HG02678 (cell line): ENCODE data around the gene CYBC1.

Experiments used
- ATAC-seq: cut with Tn5 transposase; IDR thresholded peaks from one replicate; pipeline ENCODE4 v1.9.1; 2021; ENCODE audit warnings: mild to moderate bottlenecking, moderate library complexity; ENCODE audit not compliant: unreplicated experiment

Gene CYBC1

DNA sequence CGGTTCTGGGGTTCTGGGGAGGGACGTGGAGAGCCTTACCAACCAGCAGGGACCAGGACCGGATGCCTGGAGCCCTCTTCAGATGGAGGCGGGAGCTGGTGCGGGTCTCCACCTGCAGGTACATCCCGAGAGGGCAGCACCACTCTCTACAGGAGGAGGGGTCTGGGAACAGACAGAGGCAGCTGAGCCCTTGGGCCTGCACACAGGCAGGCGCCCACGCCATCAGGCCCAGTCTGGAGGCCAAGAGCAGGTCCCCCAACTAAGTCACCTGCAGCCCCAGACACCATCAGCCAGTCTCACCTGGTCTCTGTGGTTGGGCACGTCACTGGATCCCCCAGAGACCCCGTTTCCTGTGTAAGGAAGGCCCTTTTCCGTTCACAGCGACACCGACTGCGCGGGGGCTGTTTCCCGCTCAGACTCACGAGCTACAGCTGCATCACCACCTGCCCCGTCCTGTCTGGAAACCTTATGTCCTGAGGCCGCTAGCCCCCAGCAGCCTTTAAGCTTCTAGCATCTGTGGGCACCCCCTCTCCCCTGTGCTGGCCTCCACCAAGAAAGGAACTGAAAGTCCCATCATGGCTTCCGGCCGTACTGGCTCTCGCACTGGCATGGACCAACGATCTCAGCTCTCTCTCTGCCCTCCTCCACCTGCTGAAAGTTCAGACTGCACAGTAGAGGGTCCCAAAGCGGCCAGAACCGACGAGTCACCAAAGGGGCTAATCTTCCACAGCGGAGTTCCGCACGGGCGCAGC, 1.2 kb downstream of the CYBC1 start:
- peak; percentile 48 for ATAC-seq

DNA sequence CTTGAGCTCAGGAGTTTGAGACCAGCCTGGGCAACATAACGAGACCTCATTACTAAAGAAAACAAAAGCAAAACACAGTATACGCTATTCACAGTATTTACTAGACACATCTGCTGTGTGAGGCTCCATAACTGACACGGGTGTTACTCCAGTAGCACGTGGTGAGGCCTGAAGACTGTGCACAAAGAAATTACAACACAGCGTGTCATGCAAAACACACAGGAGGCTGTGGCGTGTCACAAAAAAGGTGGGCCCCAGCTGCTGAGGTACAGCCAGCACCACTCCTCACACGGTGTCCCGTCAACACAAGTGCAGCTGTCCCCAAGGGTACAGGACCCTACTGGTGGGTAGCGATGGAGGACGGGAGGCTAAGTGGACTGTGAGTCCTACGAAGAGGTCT, 2.7 kb downstream of the CYBC1 start:
- ATAC-seq, result no peak

DNA sequence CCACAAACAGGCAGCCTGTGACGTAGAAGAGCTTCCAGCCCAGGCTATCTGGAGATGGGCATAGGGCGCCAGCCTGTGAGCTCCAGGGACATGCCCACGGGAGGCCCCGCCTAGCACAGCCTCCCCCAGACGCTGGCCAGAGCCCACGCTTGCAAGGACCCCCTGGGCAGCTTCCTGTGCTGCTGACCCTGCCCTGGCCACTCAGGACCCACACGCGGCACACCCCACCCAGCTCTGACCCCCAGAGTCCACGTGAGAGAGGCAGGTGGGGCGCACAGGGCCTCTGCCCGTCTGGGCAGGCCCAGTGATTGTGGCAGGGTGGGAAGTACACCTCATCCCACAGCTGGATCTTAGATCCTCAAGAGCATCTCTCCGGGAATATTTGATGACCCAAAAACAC, 3.9 kb downstream of the CYBC1 start:
- ATAC-seq, result no peak

DNA sequence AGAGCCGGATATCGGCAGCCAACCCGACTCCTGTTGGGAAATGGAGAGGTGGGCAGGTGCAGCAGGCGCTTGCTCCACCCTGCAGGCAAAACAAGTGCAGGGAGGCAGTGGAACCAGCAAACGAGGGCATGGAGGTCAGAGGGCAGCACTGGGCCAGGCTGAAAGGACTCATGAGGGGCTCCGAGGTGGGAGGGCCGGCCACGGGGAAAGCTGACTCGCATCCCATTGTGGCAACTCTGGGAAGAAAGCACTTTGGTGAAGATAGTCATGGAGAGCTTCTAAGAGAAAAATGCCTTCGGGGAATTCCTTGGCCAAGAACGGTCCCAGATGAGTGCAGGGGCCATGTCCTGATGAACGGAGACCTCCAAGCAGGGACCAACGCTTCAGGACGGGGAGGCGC, 4.4 kb downstream of the CYBC1 start:
- ATAC-seq, result no peak

DNA sequence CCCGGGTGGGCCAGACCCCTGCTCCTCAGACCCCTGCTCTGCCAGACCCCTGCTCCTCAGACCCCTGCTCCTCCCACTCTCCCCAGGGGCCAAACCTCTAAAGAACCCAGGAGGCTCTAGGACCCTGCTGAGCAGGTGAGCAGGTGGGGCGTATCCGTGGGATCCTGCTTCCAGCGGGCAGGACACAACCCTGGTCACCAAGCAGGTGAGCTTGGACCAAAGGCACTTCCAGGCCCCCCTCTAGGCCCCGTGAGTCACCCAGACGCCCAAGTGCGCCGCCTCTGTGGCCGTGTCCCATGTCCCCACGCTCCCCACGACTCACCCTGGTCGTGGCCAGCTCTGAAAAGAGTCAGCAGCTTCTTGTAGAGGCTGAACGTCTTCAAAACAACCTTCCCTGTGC, 5.0 kb downstream of the CYBC1 start:
- no peak for ATAC-seq

DNA sequence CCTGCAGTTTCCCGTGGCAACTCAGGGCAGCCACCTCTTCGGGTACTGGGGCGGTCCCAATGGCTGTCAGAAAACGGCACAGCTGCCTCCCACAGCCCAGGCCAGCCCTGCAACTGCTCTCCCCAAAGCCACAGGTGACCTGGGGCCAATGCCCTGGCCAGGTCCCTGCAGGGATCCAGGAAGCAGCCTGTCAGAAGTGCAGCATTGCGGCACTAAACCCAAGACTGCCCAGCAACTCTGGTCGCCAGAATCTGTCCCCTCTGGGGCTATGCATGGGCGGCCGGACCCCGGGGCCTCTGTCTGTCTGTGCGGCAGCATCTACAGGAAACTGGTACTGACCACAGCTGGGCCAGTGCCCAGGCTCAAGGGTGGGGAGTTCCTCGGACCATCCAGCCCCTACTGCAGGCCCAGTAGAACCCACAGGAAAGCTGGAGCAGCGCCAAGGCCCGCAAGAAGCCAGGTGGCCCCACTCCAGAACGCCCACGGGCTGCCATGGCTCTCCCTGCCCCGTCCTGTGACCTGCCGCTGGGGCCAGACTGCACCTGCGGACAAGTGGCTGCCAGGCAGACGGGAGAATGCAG, 5.5 kb downstream of the CYBC1 start:
- no peak for ATAC-seq

DNA sequence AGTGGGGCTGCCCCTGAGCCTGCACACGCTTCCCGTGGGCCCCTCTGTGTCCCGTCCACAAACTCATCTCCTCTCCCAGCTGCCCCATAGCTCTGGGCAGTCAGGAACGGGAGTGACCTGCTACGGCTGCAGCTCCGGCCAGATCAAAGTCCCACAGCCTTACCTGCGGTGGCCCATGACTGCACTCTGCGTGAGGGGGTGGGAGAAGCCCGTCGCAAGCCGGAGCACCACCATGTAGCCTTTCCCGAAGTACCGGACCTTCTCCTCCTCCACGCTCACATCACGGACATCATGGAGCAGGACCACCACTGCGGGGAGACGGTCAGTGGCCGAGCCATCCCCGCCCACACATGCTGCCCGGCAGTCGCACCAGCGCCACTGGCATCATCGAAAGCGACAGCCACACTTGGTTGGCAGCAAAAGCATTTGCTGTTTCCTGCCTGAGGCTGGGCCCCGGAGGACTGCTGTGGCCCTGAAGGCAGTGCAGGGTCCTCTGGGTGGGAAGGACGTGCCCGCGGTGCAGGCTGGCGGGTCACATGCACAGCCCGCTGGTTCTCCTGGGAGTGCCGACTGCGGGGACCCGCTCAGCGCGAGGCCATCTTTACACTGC, 6.2 kb downstream of the CYBC1 start:
- ATAC-seq, result no peak

DNA sequence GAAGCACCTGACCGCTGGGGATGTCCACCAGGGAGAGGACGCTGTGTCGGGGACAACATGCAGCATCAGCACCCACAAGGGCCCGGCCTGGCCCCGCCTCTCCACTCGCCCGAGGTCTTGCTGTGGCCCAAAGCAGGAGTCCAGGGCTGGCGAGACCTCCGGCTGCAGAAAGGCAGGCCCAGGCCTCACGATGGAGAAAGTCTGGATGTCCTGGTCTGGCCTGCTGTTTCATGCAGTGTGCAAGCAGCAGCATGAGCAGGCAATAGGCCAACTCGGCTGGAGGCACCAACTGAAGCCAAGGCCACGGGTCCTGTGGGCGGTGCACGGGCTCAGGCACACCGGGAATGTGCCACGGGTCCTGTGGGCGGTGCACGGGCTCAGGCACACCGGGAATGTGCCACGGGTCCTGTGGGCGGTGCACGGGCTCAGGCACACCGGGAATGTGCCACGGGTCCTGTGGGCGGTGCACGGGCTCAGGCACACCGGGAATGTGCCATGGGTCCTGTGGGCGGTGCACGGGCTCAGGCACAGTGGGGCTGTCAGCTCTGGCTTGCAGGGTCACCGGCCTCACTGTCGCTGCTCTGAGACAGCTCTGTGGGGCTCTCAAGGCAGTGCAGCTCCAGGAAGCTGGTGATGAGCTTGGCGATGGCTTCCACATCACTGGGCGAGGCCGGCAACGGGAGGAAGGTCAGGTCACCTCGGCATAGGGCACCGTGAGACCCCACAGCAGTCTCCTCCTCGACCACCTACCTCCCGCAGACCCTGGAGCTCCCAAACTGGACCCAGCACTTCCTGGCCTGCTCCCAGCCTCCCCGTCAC, 6.9 kb downstream of the CYBC1 start:
- no peak for ATAC-seq

DNA sequence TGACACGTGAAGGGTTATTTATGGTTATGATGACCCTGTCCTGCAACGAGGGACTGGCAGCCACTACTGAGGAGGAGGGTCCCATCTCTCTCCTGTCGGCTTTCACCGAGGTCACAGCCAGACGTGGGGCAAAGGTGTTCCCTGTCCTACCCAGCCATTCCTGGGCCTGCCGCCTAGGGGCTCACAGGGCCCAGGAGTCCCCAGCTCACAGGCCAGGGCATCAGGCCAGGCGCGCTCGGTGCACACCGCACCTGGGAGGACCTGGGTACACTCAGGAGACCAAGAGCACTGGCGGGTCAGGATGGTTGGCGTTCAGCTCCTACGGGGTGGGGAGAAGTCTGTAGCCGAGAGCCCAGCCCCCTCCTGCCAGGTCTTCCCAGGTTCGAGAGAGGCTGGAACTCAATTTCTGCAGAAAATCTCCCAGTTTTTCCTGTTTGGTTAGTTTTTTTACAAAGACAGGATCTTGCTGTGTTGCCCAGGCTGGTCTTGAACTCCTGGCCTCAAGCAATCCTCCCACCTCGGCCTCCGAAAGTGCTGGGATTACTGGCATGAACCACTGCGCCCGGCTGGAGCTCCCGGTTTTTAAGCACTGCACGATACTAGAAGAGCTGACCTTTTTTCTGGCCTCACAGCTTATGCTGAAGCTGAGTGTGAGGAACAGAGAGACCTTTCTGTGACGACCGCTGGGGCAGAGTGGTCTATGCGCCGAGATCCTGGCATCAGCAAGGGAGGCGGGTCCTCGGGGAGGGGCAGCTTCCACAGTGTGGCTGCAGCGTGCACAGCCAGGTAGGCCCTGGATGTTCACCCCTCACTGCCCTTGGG, 7.7 kb downstream of the CYBC1 start:
- ATAC-seq, result no peak

DNA sequence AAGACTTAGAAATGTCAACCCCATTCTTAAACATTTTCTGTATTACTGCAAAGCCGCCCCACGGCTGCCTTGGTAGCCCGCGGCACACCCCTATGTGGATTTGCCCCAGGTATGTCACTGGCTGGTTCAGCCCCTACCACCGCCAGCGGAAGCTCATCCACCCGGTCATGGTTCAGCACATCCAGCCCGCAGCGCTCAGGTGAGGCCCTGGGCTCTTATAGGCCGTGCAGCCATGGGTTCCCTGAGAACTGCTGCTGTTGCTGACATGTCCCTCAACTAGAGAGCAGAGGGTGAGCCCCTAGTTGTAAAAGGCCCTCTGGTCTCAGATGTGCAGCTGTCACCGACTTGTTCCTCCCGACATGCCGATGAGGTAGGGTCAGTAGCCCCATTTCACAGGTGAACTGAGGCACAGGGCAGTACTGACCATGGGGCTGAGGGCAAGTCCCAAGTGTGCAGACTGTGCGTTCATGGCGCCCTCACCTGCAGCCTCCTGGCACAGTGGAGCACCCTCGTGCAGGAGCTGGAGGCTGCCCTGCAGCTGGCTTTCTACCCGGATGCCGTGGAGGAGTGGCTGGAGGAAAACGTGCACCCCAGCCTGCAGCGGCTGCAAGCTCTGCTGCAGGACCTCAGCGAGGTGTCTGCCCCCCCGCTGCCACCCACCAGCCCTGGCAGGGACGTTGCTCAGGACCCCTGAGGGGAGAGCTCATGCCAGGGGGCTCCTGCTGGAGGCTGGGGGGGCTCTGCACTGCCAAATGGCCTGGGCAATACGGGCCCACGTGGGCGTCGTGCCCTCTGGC, 8.7 kb downstream of the CYBC1 start:
- ATAC-seq, result no peak

DNA sequence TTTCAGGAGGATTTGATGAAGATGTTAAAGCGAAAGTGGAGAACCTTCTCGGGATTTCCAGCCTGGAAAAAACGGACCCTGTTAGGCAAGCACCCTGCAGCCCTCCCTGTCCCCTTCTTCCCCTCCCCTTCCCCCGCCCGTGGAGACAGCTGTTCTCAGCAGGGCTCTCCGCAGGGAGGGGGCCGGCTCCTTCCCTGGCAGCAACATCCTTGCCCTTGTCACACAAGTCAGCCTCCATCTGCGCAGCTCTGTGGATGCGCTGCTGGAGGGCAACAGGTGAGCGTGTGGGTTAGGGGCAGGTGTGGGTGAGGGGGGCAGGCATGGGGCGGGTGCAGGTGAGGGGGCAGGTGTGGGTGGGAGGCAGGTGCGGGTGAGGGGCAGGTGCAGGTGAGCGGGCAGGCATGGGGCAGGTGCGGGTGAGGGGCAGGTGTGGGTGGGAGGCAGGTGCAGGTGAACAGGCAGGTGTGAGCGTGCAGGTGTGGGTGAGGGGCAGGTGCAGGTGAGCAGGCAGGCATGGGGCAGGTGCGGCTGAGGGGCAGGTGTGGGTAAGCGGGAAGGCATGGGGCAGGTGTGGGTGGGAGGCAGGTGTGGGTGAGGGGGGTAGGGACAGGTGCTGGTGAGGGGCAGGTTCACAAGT, 9.4 kb downstream of the CYBC1 start:
- no peak for ATAC-seq

DNA sequence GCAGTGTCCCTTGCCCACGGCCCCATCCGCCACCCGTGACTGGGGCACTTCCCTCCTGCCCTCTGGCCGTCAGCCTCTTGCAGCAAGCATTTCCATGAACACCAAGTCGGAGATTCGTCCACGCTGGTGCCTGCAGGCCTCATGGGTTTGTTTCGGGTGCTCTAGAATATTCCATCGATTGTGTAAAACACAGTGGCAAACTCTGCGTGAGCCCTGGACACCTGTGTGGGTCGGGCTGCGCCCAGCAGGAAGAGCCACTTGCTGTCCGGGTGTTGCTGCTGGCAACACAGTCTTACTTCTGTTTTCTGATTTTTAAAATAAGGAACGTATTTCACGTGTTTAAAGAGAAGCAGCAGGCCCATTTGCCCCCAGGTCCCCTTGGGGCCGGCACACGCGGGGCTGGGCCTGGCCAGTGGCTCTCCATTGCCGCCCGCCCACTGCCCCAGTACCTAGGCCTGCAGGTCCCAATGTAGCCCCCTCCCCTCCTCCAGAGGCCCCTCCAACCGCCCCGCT, 10.0 kb downstream of the CYBC1 start:
- ATAC-seq, result no peak

DNA sequence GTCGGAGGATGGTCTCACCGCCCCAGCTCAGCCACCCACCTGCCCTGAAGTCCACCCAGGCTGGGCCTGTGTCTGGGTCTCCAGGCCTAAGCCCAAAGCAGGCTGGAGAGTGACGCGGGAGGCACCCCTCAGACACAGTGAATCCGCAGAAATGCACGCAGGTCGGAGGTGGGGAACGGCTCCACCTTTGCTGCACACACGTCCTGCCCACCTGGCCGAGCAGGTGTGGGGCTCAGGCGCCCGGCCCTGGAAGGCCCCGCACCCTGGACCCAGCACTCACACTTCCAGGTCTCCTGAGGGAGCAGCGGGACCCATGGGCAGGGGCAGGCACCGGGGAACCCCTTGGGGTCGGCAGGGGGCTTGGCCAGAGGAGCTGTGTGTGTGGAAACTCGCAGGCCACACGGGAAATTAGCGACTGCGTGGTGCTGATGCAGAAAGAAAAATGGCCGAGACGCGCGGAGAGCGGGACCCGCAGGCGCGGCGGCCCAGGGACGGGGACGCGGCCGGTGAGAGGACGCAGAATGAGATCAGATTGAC, 10.7 kb downstream of the CYBC1 start:
- no peak for ATAC-seq

DNA sequence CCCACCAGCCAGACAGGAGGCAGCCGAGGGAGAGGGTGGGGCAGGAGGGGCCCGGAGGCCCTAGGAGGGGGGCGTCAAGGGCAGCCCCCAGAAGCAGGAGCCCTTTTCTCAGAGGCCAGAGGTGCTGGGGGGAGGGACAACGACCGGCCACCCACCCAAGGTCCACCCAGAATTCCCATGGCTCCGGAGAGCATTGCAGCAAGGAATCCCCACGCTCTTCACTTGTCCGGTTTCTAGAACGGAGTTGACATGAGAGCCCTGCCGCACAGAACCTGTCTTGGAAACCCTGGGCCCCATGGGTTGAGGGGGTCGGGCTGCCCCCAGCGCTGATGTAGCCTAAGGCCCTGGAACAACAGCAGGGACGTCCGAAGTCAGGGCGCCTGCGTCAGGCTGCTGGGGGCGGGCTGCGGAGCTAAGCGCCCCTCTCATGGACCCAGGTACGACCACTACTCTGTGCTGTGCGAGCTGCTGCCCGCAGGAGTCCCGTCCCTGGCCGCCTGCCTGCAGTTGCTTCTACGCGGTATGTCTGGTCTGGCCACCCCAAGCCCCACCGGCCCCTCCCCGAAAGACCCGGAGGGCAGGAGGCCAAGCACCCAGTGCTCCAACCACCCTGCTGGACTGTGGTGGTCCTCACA, 11.2 kb downstream of the CYBC1 start:
- no peak for ATAC-seq

DNA sequence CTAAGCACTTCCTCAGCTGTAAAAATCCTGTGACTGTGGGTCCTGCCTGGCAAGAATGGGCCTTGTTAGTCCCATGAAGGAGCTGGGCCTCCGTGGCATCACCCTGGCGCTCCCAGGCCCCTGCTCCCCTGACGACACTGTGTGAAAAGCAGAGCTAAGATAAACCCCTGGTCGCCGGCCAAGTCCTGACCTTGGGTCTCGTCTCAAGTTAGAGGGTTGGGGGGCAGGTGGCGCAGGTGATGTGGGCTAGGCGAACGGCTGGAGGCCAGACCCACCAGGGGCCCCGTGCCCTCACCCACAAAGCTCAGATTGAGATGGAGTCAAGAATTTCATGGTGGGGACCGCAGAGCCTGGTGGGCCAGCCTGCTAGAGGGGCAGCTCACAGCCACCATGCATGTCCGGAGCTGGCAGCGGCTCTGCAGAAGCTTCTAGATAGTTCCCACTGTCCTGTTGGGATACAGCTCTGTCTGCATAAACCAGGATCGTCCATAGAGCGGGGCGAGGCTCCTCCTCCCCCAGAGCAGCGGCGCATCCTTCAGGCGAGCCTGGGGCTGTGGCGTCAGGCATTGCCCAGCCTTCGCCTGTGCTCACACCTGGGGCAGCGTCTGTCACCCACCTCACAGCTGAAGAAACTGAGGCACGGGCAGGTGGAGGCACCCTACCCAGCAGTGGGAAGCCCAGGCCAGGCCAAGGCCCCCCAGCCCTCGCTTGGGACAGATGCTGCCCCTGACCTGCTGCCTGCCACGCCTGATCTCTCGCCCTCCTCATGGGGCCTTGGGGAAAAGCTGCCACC, 12.0 kb downstream of the CYBC1 start:
- ATAC-seq, result no peak

DNA sequence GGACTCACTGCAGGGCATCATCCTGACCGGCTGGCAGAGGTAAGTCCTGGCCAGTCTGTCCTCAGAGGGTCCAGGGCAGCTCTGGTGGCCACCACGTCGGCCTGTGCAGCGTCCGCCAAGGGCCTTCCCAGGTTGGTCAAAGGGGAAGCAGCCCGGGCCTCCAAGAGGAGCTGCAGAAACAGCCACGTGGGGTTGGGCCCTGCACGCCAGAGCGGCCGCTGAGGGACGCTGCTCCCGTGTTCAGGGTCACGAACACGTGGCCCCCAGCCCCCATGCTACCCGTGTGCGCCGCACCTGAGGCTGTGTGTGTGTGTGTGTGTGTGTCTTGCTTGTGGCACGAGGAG, 13.3 kb downstream of the CYBC1 start:
- ATAC-seq, result no peak

DNA sequence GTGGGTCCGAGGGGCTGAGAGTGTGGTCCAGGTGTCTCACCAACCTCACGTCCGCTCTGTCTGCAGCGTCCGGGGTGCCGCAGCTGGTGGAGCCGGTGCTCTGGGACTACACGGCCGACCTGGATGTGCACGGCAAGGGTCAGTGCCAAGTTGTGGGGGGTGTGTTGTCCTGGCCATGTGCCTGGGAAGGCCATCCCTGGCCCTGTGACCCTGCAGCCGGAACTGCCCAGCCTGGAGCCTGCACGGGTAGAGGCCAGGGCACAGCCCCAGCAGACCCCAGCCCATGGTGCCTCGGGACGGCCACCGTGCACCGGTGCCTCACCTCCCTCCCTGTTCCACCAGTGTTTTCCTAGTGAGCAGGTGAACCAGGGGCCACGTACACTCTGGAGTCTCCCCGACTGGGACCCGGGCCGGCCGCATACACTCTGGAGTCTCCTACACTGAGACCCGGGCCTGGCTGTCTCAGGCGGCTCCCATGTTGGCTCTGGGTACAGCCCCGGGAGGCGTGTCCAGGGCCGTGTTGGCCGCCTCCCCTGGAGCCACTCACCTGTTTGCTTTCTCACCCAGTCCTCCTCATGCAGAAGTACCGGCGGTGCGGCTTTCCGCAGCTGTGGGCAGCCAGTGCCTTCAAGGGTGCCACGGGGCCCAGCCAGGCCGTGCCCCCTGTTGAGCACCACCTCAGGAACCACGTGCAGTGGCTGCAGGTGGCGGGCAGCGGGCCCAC, 13.8 kb downstream of the CYBC1 start:
- ATAC-seq, result no peak
